Parathyroid adenoma (tissue), 2 donors: ENCODE results near the gene DMXL1.

Source experiments
- H2AFZ ChIP-seq: fragments of 300-600 bp; sonication (generic); one replicate; pipeline ENCODE4 v1.7.0; 2017; ENCODE audit warnings: antibody characterized with exemption, mild to moderate bottlenecking
- H3K27ac ChIP-seq: fragments of 300-600 bp; sonication (generic); one replicate; pipeline ENCODE4 v1.7.0; 2017
- H3K27me3 ChIP-seq: fragments of 300-600 bp; sonication (generic); one replicate; pipeline ENCODE4 v1.7.0; 2017; ENCODE audit warnings: low read length; ENCODE audit not compliant: control insufficient read depth, insufficient read depth
- H3K36me3 ChIP-seq: fragments of 300-600 bp; sonication (generic); one replicate; pipeline ENCODE4 v1.7.0; 2017; ENCODE audit warnings: low read length; ENCODE audit not compliant: control insufficient read depth, insufficient read depth
- H3K4me1 ChIP-seq: fragments of 300-600 bp; sonication (generic); one replicate; pipeline ENCODE4 v1.7.0; 2017; ENCODE audit warnings: control low read depth
- H3K4me2 ChIP-seq: fragments of 300-600 bp; sonication (generic); one replicate; pipeline ENCODE4 v1.7.0; 2017; ENCODE audit warnings: low read length
- H3K4me3 ChIP-seq: fragments of 300-600 bp; sonication (generic); one replicate; pipeline ENCODE4 v1.7.0; 2017; ENCODE audit warnings: low read depth, low read length
- H3K79me2 ChIP-seq: fragments of 300-600 bp; sonication (generic); one replicate; pipeline ENCODE4 v1.7.0; 2017; ENCODE audit warnings: control low read depth
- H3K9ac ChIP-seq: fragments of 300-600 bp; sonication (generic); one replicate; pipeline ENCODE4 v1.7.0; 2017; ENCODE audit warnings: mild to moderate bottlenecking
- H3K9me3 ChIP-seq: fragments of 300-600 bp; sonication (generic); one replicate; pipeline ENCODE4 v1.7.0; 2017; ENCODE audit warnings: low read length; ENCODE audit not compliant: control insufficient read depth
- TF ChIP-seq, protein P1 (sequence below): fragments of 300-600 bp; sonication (generic); IDR thresholded peaks from one replicate; pipeline ENCODE4 v1.7.0; 2017; ENCODE audit warnings: antibody characterized with exemption, mild to moderate bottlenecking
- donor health status: primary hyperparathyroidism.

The DMXL1 gene

DNA sequence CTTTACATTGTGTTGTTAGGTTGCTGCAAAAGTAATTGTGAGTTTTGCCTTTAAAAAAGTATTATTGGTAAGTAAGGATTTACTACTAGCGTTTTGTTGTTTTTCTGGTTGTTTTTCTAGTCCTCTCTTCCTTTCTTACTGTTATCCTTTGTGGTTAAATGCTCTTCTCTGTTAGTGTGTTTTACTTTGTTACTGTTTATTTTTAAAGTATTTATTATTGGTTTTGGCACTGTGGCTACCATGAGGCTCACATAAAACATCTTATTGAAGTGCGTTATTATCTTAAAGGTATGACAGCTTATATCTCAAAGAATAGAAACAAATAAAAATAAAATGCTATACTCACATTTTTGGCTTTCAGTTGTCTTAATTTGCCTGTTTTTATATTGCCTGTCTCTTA lies 17.6 kb downstream of the DMXL1 start:
- H3K27ac ChIP-seq = no peak overlapping the region
- no peak overlapping the region for H2AFZ ChIP-seq
- peaks cover 43% of the 10 kb centered on the region for H3K79me2 ChIP-seq
- H3K9ac ChIP-seq = no peak overlapping the region
- H3K4me1 ChIP-seq = no peaks in the 10 kb centered on the region
- H3K27me3 ChIP-seq = no peaks in the 10 kb centered on the region
- no peak overlapping the region for H3K4me2 ChIP-seq
- TF ChIP-seq, protein P1, sequence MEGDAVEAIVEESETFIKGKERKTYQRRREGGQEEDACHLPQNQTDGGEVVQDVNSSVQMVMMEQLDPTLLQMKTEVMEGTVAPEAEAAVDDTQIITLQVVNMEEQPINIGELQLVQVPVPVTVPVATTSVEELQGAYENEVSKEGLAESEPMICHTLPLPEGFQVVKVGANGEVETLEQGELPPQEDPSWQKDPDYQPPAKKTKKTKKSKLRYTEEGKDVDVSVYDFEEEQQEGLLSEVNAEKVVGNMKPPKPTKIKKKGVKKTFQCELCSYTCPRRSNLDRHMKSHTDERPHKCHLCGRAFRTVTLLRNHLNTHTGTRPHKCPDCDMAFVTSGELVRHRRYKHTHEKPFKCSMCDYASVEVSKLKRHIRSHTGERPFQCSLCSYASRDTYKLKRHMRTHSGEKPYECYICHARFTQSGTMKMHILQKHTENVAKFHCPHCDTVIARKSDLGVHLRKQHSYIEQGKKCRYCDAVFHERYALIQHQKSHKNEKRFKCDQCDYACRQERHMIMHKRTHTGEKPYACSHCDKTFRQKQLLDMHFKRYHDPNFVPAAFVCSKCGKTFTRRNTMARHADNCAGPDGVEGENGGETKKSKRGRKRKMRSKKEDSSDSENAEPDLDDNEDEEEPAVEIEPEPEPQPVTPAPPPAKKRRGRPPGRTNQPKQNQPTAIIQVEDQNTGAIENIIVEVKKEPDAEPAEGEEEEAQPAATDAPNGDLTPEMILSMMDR = no peak
- H3K36me3 ChIP-seq = no peaks in the 10 kb centered on the region
- H3K9me3 ChIP-seq = no peaks in the 10 kb centered on the region
- no peak overlapping the region for H3K4me3 ChIP-seq

DNA sequence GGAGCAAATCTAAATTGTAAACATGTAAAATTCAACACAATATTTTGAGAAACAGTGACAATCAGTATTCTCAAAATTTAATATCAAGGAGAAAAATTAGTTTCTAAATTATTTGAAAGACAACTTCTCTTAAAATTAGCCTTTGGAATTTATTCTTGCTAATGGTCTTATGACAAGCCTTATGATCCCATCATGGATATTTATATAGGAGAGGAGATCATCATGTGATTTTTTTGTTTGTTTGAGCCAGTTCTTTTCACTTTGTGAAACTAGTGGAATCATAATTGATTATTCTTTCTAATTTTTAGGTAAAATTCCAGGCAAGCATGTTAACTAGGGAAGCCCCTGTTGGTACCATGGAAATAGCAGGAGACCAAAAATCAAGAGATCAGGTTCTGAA lies 24.7 kb downstream of the DMXL1 start:
- Histone ChIP-seq H2AFZ (no peak overlapping the region), H3K4me1 (peaks cover 4% of the 10 kb centered on the region), H3K27ac (no peak overlapping the region), H3K9me3 (no peaks in the 10 kb centered on the region), H3K4me2 (no peak overlapping the region), H3K79me2 (peaks cover 32% of the 10 kb centered on the region), H3K4me3 (no peak overlapping the region), H3K36me3 (no peaks in the 10 kb centered on the region), H3K27me3 (no peaks in the 10 kb centered on the region), H3K9ac (no peak overlapping the region)
- TF ChIP-seq, protein P1 = no peak

DNA sequence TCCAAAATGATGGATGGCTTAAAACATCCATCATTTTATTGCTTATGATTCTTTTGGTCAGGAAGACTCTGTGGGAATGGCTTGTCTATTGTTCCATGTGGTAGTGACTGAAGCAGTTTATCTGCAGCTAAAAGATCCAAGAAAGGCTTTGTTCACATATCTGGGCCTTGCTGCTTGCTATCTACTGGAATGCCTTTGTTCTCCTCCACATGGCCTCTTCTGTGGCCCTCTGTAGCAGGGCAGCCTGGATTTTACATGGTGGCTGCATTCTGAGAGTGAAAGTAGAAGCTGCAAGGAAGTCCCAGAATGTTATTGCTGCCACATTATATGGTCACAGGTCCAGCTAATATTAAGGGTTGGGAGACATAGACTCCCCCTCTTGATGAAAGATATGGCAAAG lies 35.1 kb downstream of the DMXL1 start:
- no peaks in the 10 kb centered on the region for H3K36me3 ChIP-seq
- no peak overlapping the region for H3K27ac ChIP-seq
- no peak overlapping the region for H3K4me3 ChIP-seq

DNA sequence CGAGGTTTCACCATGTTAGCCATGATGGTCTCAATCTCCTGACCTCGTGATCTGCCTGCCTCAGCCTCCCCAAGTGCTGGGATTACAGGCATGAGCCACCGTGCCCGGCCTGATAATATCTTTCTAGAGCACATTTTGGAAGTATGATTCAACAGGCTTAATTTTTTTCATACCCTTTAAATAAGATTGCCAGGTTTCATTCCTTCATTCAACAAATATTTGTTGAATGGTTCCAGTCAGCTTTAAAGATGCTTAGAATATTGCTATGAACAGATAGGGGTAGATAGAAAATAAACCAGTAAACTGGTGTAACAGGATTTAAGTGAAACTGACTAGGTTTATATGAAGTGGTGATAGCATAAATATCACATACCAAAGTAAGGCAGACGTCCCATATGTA lies 41.3 kb downstream of the DMXL1 start:
- Histone ChIP-seq H3K4me1 (no peaks in the 10 kb centered on the region), H3K36me3 (no peaks in the 10 kb centered on the region), H3K79me2 (no peaks in the 10 kb centered on the region), H3K27ac (no peak overlapping the region), H3K27me3 (no peaks in the 10 kb centered on the region), H3K4me3 (no peak overlapping the region), H3K9ac (no peak overlapping the region), H2AFZ (no peak overlapping the region), H3K4me2 (no peak overlapping the region), H3K9me3 (no peaks in the 10 kb centered on the region)
- TF ChIP-seq, protein P1 = no peak

More for the DNA sequence above, 35.1 kb downstream of the DMXL1 start:
- no peaks in the 10 kb centered on the region for H3K9me3 ChIP-seq
- H3K27me3 ChIP-seq = no peaks in the 10 kb centered on the region
- H3K4me1 ChIP-seq = no peaks in the 10 kb centered on the region
- no peaks in the 10 kb centered on the region for H3K79me2 ChIP-seq
- H2AFZ ChIP-seq = no peak overlapping the region
- TF ChIP-seq, protein P1 = no peak
- H3K9ac ChIP-seq = no peak overlapping the region
- no peak overlapping the region for H3K4me2 ChIP-seq

DNA sequence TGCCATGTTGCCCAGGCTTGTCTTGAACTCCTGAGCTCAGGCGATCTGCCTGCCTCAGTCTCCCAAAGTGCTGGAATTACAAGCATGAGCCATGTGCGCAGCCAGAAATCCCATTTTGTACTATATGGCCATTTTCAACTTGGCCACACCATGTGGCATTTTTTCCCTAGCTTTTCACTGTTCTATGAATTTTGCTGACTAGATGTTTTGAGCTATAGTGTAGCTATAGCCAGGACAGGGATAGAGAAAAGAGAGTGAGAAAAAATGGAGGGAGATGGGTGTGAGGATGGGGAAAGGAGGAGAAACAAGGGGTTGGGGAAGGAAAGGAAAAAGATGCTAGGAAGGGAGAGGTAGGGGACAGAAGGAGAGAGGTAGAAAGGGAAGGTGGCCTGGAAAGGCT lies 46.4 kb downstream of the DMXL1 start:
- no peaks in the 10 kb centered on the region for H3K27me3 ChIP-seq
- H3K4me1 ChIP-seq = no peaks in the 10 kb centered on the region
- H3K4me2 ChIP-seq = no peak overlapping the region
- H3K9ac ChIP-seq = no peak overlapping the region
- no peaks in the 10 kb centered on the region for H3K9me3 ChIP-seq
- no peak overlapping the region for H2AFZ ChIP-seq
- H3K36me3 ChIP-seq = no peaks in the 10 kb centered on the region
- H3K4me3 ChIP-seq = no peak overlapping the region
- H3K27ac ChIP-seq = no peak overlapping the region
- TF ChIP-seq, protein P1 = no peak
- no peaks in the 10 kb centered on the region for H3K79me2 ChIP-seq
